ENCODE results near the gene DFFA. TPM values are rescaled to one million over a fixed set of nuclear protein-coding genes. Genes with fewer than 3 reads are reported as not detected.

DFFA gene
- total and polyA plus RNA-seq, 9 of the 15 experiments (the other 6 are each of a cell fraction or from before 2014, with no cell fraction given): 39.6 to 74.8 (median 59.2) TPM

DNA sequence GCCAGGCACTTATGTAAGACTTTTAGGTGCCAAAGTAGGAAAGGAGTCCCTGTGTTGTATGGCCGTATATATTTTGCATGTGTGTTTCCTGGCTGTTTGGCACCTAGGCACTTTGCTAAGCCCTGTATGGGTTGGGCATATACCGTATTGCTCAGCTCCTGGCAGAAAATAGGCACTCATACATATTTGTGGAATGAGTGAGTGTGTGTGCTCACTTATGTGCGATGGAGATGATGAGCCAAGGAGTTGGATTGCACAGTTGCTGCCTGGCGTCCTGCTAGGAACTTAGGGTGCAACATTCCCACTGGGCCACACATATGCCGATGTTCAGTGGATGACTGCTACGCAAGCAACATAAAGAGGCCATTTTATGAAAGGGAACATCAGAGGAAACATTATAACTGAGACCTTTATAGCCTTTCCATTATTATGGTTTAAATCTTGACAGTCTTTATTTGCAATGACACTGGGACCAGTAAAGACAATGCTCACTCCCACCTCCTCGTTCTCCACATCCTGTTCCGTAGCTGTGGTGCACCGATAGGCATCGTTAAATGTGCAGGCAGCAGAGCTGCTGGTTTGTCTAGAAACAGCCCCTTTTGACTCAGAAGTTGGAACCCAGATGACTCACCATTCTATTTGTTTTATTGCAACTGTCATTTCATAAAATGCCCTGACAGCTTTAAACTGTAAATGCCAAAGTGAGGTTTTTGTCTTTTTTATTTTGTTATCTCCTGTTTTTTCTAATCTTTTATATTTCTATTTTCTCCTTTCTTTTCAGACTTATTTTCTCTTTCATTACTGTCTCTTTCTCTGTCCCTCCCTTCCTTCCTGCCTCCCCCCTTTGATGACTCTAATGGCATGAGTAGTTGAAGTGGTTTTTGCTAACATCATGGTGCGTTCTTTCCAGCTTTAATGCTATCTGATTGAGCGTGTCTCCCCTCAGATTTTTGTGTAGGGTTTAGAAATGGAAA, 38.5 kb upstream of the DFFA start (continued):
- TF ChIP-seq, protein P1, sequence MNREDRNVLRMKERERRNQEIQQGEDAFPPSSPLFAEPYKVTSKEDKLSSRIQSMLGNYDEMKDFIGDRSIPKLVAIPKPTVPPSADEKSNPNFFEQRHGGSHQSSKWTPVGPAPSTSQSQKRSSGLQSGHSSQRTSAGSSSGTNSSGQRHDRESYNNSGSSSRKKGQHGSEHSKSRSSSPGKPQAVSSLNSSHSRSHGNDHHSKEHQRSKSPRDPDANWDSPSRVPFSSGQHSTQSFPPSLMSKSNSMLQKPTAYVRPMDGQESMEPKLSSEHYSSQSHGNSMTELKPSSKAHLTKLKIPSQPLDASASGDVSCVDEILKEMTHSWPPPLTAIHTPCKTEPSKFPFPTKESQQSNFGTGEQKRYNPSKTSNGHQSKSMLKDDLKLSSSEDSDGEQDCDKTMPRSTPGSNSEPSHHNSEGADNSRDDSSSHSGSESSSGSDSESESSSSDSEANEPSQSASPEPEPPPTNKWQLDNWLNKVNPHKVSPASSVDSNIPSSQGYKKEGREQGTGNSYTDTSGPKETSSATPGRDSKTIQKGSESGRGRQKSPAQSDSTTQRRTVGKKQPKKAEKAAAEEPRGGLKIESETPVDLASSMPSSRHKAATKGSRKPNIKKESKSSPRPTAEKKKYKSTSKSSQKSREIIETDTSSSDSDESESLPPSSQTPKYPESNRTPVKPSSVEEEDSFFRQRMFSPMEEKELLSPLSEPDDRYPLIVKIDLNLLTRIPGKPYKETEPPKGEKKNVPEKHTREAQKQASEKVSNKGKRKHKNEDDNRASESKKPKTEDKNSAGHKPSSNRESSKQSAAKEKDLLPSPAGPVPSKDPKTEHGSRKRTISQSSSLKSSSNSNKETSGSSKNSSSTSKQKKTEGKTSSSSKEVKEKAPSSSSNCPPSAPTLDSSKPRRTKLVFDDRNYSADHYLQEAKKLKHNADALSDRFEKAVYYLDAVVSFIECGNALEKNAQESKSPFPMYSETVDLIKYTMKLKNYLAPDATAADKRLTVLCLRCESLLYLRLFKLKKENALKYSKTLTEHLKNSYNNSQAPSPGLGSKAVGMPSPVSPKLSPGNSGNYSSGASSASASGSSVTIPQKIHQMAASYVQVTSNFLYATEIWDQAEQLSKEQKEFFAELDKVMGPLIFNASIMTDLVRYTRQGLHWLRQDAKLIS (CRISPR knock-in tag; IDR thresholded peaks at IDR 0.05): no peak
- TF ChIP-seq ZNF551 (CRISPR knock-in tag; IDR thresholded peaks at IDR 0.05): no peak
- TF ChIP-seq RFX7 (CRISPR knock-in tag; IDR thresholded peaks at IDR 0.05): no peak
- 0 out of 2 replicates have a peak, but pooled peaks have one; percentile 30 for TF ChIP-seq ZNF134 (CRISPR knock-in tag; conservative IDR thresholded peaks at IDR 0.05)
- TF ChIP-seq HOMEZ (CRISPR knock-in tag; IDR thresholded peaks at IDR 0.05): no peak
- peak; percentile 56; the same call in 1 of the 2 replicates for TF ChIP-seq CXXC5 (CRISPR knock-in tag; IDR thresholded peaks at IDR 0.05)
- TF ChIP-seq ARID1B (IDR thresholded peaks at IDR 0.05): peak; percentile 97
- no peak; a peak in 1 of 4 replicates for TF ChIP-seq SIN3A (IDR thresholded peaks at IDR 0.05; ENCODE audit: borderline replicate concordance in 2 of 2, control insufficient read depth in 1 of 2, low read depth in 2 of 2, low read length in 2 of 2)
- no peak for TF ChIP-seq BRF2 (IDR thresholded peaks at IDR 0.05; ENCODE audit: borderline replicate concordance, insufficient read depth, insufficient read length)
- TF ChIP-seq ESRRB (CRISPR knock-in tag; IDR thresholded peaks at IDR 0.05; ENCODE audit: borderline replicate concordance): no peak
- TF ChIP-seq MCM2 (IDR thresholded peaks at IDR 0.05; ENCODE audit: low read depth): no peak
- TF ChIP-seq, protein P2, sequence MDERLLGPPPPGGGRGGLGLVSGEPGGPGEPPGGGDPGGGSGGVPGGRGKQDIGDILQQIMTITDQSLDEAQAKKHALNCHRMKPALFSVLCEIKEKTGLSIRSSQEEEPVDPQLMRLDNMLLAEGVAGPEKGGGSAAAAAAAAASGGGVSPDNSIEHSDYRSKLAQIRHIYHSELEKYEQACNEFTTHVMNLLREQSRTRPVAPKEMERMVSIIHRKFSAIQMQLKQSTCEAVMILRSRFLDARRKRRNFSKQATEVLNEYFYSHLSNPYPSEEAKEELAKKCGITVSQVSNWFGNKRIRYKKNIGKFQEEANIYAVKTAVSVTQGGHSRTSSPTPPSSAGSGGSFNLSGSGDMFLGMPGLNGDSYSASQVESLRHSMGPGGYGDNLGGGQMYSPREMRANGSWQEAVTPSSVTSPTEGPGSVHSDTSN (CRISPR knock-in tag; IDR thresholded peaks at IDR 0.05; ENCODE audit: low read depth): no peak
- TF ChIP-seq, protein P2 (tag; conservative IDR thresholded peaks at IDR 0.05; ENCODE audit: low read depth): peak; percentile 85
- TF ChIP-seq, protein P3, sequence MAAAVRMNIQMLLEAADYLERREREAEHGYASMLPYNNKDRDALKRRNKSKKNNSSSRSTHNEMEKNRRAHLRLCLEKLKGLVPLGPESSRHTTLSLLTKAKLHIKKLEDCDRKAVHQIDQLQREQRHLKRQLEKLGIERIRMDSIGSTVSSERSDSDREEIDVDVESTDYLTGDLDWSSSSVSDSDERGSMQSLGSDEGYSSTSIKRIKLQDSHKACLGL (CRISPR knock-in tag; IDR thresholded peaks at IDR 0.05; ENCODE audit: borderline replicate concordance, poor library complexity, severe bottlenecking): no peak
- no peak for TF ChIP-seq NR2F6 (CRISPR knock-in tag; IDR thresholded peaks at IDR 0.05)
- TF ChIP-seq SPI1 (IDR thresholded peaks at IDR 0.05; ENCODE audit: borderline replicate concordance, low read depth, low read length): 0 out of 2 replicates have a peak, but pooled peaks have one; percentile 61

Measured in K562 (cell line).